ENCODE results near the gene KRT35. TPM values are rescaled to one million over a fixed set of nuclear protein-coding genes. Genes with fewer than 3 reads are reported as not detected.

The KRT35 gene
- total and polyA plus RNA-seq, 10 of the 15 experiments (the other 5 are each of a cell fraction or from before 2014, with no cell fraction given) = not detected

- RAD21 ChIA-PET (ENCODE audit: unreplicated experiment) = no interaction called here
These were observed 31.7 kb upstream of the KRT35 start for GRCh38 chr17:41512546-41513167.

More at GRCh38 chr17:41512546-41513167, 31.7 kb upstream of the KRT35 start:
- no peak for FAIRE-seq
- Histone ChIP-seq H3K9ac (ENCODE audit: control insufficient read depth, insufficient read depth, low read length) (no peak overlapping the region), H2AFZ (ENCODE audit: control insufficient read depth, low read depth, low read length) (no peak overlapping the region), H4K20me1 (ENCODE audit: control insufficient read depth, insufficient read depth) (no peaks in the 10 kb centered on the region), H3K27me3 (replicated peaks in 1 of 2; ENCODE audit: control insufficient read depth in 2 of 2, insufficient read depth in 2 of 2, low read length in 1 of 2) (peaks cover 2 to 4% of the 10 kb centered on the region in 2 experiments; a peak in 2 of 4 replicates), H3K79me2 (ENCODE audit: control insufficient read depth, insufficient read depth, low read length) (no peaks in the 10 kb centered on the region), H3K36me3 (ENCODE audit: control insufficient read depth in 2 of 2, insufficient read depth in 2 of 2, low read length in 1 of 2) (no peaks in the 10 kb centered on the region), H3K4me3 (no peak overlapping the region), H3K4me1 (ENCODE audit: control insufficient read depth, insufficient read depth, low read length) (no peaks in the 10 kb centered on the region), H3K4me2 (ENCODE audit: control insufficient read depth, insufficient read depth) (no peak overlapping the region), H3K27ac (ENCODE audit: control insufficient read depth, insufficient read depth) (no peak overlapping the region), H3K9me3 (replicated peaks; ENCODE audit: control insufficient read depth, insufficient read depth, low read length) (no peaks in the 10 kb centered on the region)
- WGBS (ENCODE audit: insufficient coverage, insufficient replicate concordance, low lambda C conversion rate, missing lambda C conversion rate) = 3% methylated on average over 7 of the region's 7 CpGs
- DNase-seq (ENCODE audit: low read depth, low spot score) = no peak
- in situ Hi-C loops (cut with MboI) = no loop called here
- ChIA-PET CTCF (no interaction called here), POLR2A (no interaction called here), SMC1A (ENCODE audit: uncharacterized antibody, unreplicated experiment) (no interaction called here)
- TF ChIP-seq EZH2 (IDR thresholded peaks at IDR 0.05; ENCODE audit: borderline replicate concordance, control insufficient read depth, low read depth, low read length) (no peak), KLF5 (IDR thresholded peaks at IDR 0.05; ENCODE audit: partially characterized antibody) (no peak), IKZF1 (conservative IDR thresholded peaks at IDR 0.05) (no peak), POLR2AphosphoS2 (IDR thresholded peaks at IDR 0.05; ENCODE audit: low read depth, low read length) (no peak), USF1 (IDR thresholded peaks at IDR 0.05; ENCODE audit: borderline replicate concordance, extremely low read length, insufficient read depth, low read depth, low read length) (no peak), SMAD1 (IDR thresholded peaks at IDR 0.05; ENCODE audit: low read depth, partially characterized antibody) (no peak), STAT3 (IDR thresholded peaks at IDR 0.05; ENCODE audit: low read depth, low read length) (no peak), MYC (IDR thresholded peaks at IDR 0.05; ENCODE audit: insufficient read depth, insufficient read length, insufficient replicate concordance, low read length, severe bottlenecking) (no peak), ELK1 (IDR thresholded peaks at IDR 0.05; ENCODE audit: low read depth, low read length) (no peak), KAT2A (conservative IDR thresholded peaks at IDR 0.05; ENCODE audit: control insufficient read depth, low read depth, low read length) (no peak), MYB (IDR thresholded peaks at IDR 0.05; ENCODE audit: borderline replicate concordance, low read depth, low read length) (no peak), TCF12 (IDR thresholded peaks at IDR 0.05; ENCODE audit: low read depth, low read length) (no peak), NR2C2 (IDR thresholded peaks at IDR 0.05; ENCODE audit: borderline replicate concordance, control insufficient read depth, insufficient read length, low read depth) (no peak), ESRRA (IDR thresholded peaks at IDR 0.05; ENCODE audit: low read length) (no peak), CBX5 (IDR thresholded peaks at IDR 0.05; ENCODE audit: low read depth) (no peak)
- intact Hi-C loops (cut with micrococcal nuclease; ENCODE audit: unreplicated experiment) = no loop called here
- BruUV-seq (replicated peaks) = no TSS peak
- ATAC-seq = no peak

Data from GM12878 (cell line).